ENCODE measurements around the gene CDC34. TPM values are rescaled to one million over a fixed set of nuclear protein-coding genes. Genes with fewer than 3 reads are reported as not detected.

The CDC34 gene
- total RNA-seq, 2 donors from 2014 or later: 77.0 to 101 TPM

DNA sequence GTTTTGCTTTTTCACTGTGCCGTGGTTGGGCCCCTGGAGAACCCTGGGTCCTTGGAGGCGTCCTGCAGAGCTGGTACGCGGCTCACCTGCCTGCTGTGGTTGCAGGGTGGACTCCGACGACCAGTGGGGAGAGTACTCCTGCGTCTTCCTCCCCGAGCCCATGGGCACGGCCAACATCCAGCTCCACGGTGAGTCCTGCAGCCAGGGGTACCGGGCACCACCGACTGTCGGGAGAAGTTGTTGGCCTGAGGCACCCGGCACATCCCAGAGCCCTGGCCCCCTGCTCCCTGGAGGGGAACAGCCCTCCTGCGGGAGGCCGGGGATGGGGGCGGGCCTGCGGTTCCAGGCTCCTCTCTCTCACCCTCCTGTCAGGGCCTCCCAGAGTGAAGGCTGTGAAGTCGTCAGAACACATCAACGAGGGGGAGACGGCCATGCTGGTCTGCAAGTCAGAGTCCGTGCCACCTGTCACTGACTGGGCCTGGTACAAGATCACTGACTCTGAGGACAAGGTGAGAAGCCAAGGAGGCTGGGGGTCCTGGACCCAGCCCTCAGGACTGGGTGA lies 48.8 kb downstream of the CDC34 start:
- H3K4me1 ChIP-seq: peaks cover 16% of the 10 kb centered on the region
- no peak for ATAC-seq
- H3K36me3 ChIP-seq (replicated peaks in 1 of 2; ENCODE audit: insufficient read depth in 1 of 2, low read depth in 2 of 2): peaks cover 8 to 10% of the 10 kb centered on the region in 2 donors
- no peak overlapping the region for H3K4me3 ChIP-seq
- no peak for DNase-seq
- no peaks in the 10 kb centered on the region for H3K9me3 ChIP-seq
- H3K27ac ChIP-seq: no peak overlapping the region
- no peaks in the 10 kb centered on the region for H3K27me3 ChIP-seq
- TF ChIP-seq, protein P1, sequence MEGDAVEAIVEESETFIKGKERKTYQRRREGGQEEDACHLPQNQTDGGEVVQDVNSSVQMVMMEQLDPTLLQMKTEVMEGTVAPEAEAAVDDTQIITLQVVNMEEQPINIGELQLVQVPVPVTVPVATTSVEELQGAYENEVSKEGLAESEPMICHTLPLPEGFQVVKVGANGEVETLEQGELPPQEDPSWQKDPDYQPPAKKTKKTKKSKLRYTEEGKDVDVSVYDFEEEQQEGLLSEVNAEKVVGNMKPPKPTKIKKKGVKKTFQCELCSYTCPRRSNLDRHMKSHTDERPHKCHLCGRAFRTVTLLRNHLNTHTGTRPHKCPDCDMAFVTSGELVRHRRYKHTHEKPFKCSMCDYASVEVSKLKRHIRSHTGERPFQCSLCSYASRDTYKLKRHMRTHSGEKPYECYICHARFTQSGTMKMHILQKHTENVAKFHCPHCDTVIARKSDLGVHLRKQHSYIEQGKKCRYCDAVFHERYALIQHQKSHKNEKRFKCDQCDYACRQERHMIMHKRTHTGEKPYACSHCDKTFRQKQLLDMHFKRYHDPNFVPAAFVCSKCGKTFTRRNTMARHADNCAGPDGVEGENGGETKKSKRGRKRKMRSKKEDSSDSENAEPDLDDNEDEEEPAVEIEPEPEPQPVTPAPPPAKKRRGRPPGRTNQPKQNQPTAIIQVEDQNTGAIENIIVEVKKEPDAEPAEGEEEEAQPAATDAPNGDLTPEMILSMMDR (IDR thresholded peaks at IDR 0.05): no peak
- TF ChIP-seq POLR2A (IDR thresholded peaks at IDR 0.05): no peak
- intact Hi-C loops (cut with DNase I): no loop called here
- 87% methylated on average over 22 of the region's 22 CpGs; no CpG with 5 or more reads in 1 of the 2 donors for WGBS, 2 donors

DNA sequence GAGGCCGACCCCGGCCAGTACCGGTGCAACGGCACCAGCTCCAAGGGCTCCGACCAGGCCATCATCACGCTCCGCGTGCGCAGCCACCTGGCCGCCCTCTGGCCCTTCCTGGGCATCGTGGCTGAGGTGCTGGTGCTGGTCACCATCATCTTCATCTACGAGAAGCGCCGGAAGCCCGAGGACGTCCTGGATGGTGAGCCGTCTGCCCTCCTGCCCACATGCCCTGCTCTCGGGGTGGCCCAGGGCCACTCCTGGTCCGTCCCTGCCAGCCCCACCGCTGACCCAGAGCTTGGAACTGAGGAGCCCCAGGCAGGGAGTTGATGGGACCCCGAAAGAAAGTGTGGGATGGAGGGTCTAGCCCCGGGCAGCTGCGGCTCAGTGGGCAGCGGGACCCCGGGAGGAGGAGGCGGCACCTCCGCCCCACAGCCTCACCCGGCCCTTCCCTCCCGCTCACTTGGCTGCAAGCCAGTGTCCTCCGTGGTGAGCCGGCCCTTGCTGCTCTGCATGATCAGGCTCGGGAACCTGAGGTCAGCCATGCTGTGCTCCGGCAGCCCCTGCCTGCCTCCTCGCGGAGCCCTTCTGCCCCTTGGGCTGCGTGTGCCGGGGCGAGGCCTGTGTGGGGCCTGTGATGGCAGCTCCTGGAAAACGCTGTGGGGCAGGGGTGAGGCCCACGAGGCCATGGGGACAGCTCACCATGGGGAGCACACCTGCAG lies 50.0 kb downstream of the CDC34 start:
- Histone ChIP-seq H3K4me1 (peaks cover 4% of the 10 kb centered on the region), H3K36me3 (replicated peaks in 1 of 2; ENCODE audit: insufficient read depth in 1 of 2, low read depth in 2 of 2) (peaks cover 8 to 10% of the 10 kb centered on the region in 2 donors), H3K4me3 (no peak overlapping the region), H3K9me3 (no peaks in the 10 kb centered on the region), H3K27me3 (no peaks in the 10 kb centered on the region), H3K27ac (no peak overlapping the region)
- WGBS, 2 donors: 87 to 91% methylated on average over 24 to 25 of the region's 40 CpGs
- ATAC-seq: no peak
- TF ChIP-seq, protein P1 (IDR thresholded peaks at IDR 0.05): no peak
- TF ChIP-seq POLR2A (IDR thresholded peaks at IDR 0.05): no peak
- no peak for DNase-seq
- intact Hi-C loops (cut with DNase I): no loop called here

DNA sequence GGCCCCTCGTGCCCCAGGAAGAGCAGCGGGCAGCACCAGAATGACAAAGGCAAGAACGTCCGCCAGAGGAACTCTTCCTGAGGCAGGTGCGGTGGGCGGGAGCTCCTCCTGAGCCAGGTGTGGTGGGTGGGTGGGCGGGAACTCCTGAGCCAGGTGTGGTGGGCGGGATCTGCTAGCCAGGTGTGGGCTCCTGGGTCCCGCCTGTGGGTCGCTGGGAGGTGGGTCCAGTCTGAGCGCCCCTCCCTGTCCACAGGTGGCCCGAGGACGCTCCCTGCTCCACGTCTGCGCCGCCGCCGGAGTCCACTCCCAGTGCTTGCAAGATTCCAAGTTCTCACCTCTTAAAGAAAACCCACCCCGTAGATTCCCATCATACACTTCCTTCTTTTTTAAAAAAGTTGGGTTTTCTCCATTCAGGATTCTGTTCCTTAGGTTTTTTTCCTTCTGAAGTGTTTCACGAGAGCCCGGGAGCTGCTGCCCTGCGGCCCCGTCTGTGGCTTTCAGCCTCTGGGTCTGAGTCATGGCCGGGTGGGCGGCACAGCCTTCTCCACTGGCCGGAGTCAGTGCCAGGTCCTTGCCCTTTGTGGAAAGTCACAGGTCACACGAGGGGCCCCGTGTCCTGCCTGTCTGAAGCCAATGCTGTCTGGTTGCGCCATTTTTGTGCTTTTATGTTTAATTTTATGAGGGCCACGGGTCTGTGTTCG lies 51.1 kb downstream of the CDC34 start:
- Histone ChIP-seq H3K4me3 (no peak overlapping the region), H3K4me1 (no peaks in the 10 kb centered on the region), H3K27ac (no peak overlapping the region), H3K27me3 (no peaks in the 10 kb centered on the region), H3K36me3 (replicated peaks in 1 of 2; ENCODE audit: insufficient read depth in 1 of 2, low read depth in 2 of 2) (peaks cover 8 to 10% of the 10 kb centered on the region in 2 donors), H3K9me3 (no peaks in the 10 kb centered on the region)
- DNase-seq (no peak), ATAC-seq (no peak)
- TF ChIP-seq, protein P1 (IDR thresholded peaks at IDR 0.05): no peak
- TF ChIP-seq POLR2A (IDR thresholded peaks at IDR 0.05): no peak
- intact Hi-C loops (cut with DNase I): no loop called here
- WGBS, 2 donors: 88 to 90% methylated on average over 23 to 29 of the region's 31 CpGs

DNA sequence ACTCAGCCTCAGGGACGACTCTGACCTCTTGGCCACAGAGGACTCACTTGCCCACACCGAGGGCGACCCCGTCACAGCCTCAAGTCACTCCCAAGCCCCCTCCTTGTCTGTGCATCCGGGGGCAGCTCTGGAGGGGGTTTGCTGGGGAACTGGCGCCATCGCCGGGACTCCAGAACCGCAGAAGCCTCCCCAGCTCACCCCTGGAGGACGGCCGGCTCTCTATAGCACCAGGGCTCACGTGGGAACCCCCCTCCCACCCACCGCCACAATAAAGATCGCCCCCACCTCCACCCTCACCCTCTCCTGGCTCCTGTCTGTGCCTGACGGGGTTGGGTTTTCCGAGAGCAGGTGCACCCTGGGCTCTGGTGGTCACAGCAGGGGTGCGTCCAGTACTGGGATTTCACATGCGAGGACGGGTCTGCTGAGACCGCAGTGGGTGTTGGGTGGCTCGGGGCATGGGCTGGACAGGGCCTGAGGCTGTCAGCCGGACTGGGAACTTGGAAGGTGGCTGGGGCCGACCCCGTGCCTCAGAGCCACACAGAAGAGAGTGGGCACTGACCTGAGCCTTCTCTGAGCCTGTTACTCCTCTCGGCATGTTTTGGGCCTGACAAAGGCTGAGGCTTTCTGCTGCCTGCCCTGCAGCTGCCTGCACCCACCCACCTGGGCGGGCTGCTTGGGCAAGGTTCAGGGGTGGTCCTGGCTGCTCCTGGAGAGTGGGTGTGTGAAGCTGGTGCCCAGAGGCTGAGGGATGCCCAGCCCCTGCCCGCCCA lies 51.8 kb downstream of the CDC34 start:
- TF ChIP-seq, protein P1 (IDR thresholded peaks at IDR 0.05): no peak
- no peak for TF ChIP-seq POLR2A (IDR thresholded peaks at IDR 0.05)
- DNase-seq (no peak), ATAC-seq (no peak)
- intact Hi-C loops (cut with DNase I): no loop called here
- peaks cover 8 to 10% of the 10 kb centered on the region in 2 donors for H3K36me3 ChIP-seq (replicated peaks in 1 of 2; ENCODE audit: insufficient read depth in 1 of 2, low read depth in 2 of 2)
- WGBS, 2 donors: 90 to 91% methylated on average over 16 to 26 of the region's 27 CpGs
- no peaks in the 10 kb centered on the region for H3K27me3 ChIP-seq
- peaks cover 5% of the 10 kb centered on the region for H3K4me1 ChIP-seq
- H3K27ac ChIP-seq: no peak overlapping the region
- no peak overlapping the region for H3K4me3 ChIP-seq
- no peaks in the 10 kb centered on the region for H3K9me3 ChIP-seq
